SK-N-SH (cell line): ENCODE data around the gene MCC. TPM values are rescaled to one million over a fixed set of nuclear protein-coding genes. Genes with fewer than 3 reads are reported as not detected.
A peak's percentile ranks its signal among the peaks of the same experiment; 100 is the strongest.

ENCODE experiments used
- CTCF ChIA-PET: fragments of 300-600, 350-600 bp; formaldehyde crosslinking; extraction: SDS; loops from one replicate; lab custom pipeline; 2021; lab: Yijun Ruan, JAX
- POLR2A ChIA-PET: fragments of 350-600 bp; sonication (Branson Sonifier 250); formaldehyde crosslinking; extraction: SDS; loops from one replicate; lab custom pipeline; 2020; ENCODE audit warnings: antibody characterized with exemption, inconsistent platforms; lab: Yijun Ruan, JAX
- DNase-seq: peaks from one replicate; pipeline ENCODE4 v3.0.0; 2012
- H2AFZ ChIP-seq: fragments of 200-600 bp; sonication (generic); 2 replicates; pipeline ENCODE4 v1.8.1; 2016; ENCODE audit warnings: antibody characterized with exemption, mild to moderate bottlenecking, low read depth
- H3F3A ChIP-seq: fragments of 200-600 bp; sonication (generic); replicated peaks from 2 replicates; pipeline ENCODE3; 2016; ENCODE audit warnings: antibody characterized with exemption, mild to moderate bottlenecking; ENCODE audit not compliant: insufficient read depth
- H3K27ac ChIP-seq, 2 experiments: fragments of 200-500 bp in 1 of 2; fragments of 200-600 bp in 1 of 2; sonication (Bioruptor generic) in 1 of 2; sonication (generic), shearing (Covaris generic) in 1 of 2; 2 replicates each; pipeline versions ENCODE4 v1.5.1 to v1.6.1; 2014 to 2016; ENCODE audit warnings: low read depth in 2 of 2, inconsistent platforms in 1 of 2, low read length in 1 of 2, mild to moderate bottlenecking in 1 of 2, mixed read lengths in 1 of 2
- H3K27me3 ChIP-seq: fragments of 200-600 bp; sonication (generic), shearing (Covaris generic); 2 replicates; pipeline ENCODE4 v1.6.1; 2016; ENCODE audit warnings: mixed run types; ENCODE audit not compliant: insufficient read depth
- H3K36me3 ChIP-seq, 2 experiments: fragments of 200-500 bp in 1 of 2; fragments of 200-600 bp in 1 of 2; sonication (Bioruptor generic) in 1 of 2; sonication (generic) in 1 of 2; replicated peaks in 1 of 2; 2 replicates each; pipeline versions ENCODE3 to v1.5.1; 2014 to 2016; ENCODE audit warnings: low read length in 1 of 2, mild to moderate bottlenecking in 1 of 2; ENCODE audit not compliant: insufficient read depth in 2 of 2, control insufficient read depth in 1 of 2
- H3K4me1 ChIP-seq, 2 experiments: fragments of 200-500 bp in 1 of 2; fragments of 200-600 bp in 1 of 2; sonication (Bioruptor generic) in 1 of 2; sonication (generic), shearing (Covaris generic) in 1 of 2; 2 replicates each; pipeline versions ENCODE4 v1.5.1 to v1.6.1; 2014 to 2016; ENCODE audit warnings: low read depth in 1 of 2, low read length in 1 of 2, mixed run types in 1 of 2; ENCODE audit not compliant: insufficient read depth in 2 of 2, control insufficient read depth in 1 of 2
- H3K4me2 ChIP-seq: fragments of 200-600 bp; sonication (generic), shearing (Covaris generic); 2 replicates; pipeline ENCODE4 v1.6.1; 2017; ENCODE audit warnings: mixed run types
- H3K4me3 ChIP-seq, 2 experiments: fragments of 200-500 bp in 1 of 2; fragments of 200-600 bp in 1 of 2; sonication (Bioruptor generic) in 1 of 2; sonication (generic), shearing (Covaris generic) in 1 of 2; 2 replicates each; pipeline versions ENCODE4 v1.5.1 to v1.8.1; 2014 to 2016; ENCODE audit warnings: low read depth in 2 of 2, inconsistent platforms in 1 of 2, low read length in 1 of 2, mild to moderate bottlenecking in 1 of 2, mixed read lengths in 1 of 2, moderate library complexity in 1 of 2
- H3K79me2 ChIP-seq: fragments of 200-600 bp; sonication (generic); 2 replicates; pipeline ENCODE4 v1.8.1; 2017; ENCODE audit warnings: mild to moderate bottlenecking; ENCODE audit not compliant: insufficient read depth
- H3K9ac ChIP-seq: fragments of 200-600 bp; sonication (generic); 2 replicates; pipeline ENCODE4 v1.6.1; 2017; ENCODE audit warnings: mixed run types
- H3K9me2 ChIP-seq: fragments of 200-600 bp; sonication (generic); 2 replicates; pipeline ENCODE4 v1.6.1; 2017; ENCODE audit warnings: mixed run types
- H3K9me3 ChIP-seq: fragments of 200-600 bp; sonication (generic); 2 replicates; pipeline ENCODE4 v1.6.1; 2017; ENCODE audit warnings: mixed run types, mild to moderate bottlenecking, moderate library complexity
- H4K20me1 ChIP-seq: fragments of 200-600 bp; sonication (generic); 2 replicates; pipeline ENCODE4 v1.6.1; 2017; ENCODE audit warnings: mild to moderate bottlenecking, mixed run types; ENCODE audit not compliant: insufficient read depth
- ELF1 ChIP-seq: IDR thresholded peaks from 2 replicates; pipeline ENCODE4 v1.4.0; 2012
- EZH2phosphoT487 ChIP-seq: fragments of 200-600 bp; sonication (generic); IDR thresholded peaks from 2 replicates; pipeline ENCODE4 v1.6.1; 2017; ENCODE audit warnings: low read depth, mixed run types, mild to moderate bottlenecking, antibody characterized with exemption, moderate library complexity, borderline replicate concordance
- FOSL2 ChIP-seq: IDR thresholded peaks from 2 replicates; pipeline ENCODE4 v1.4.0; 2012; ENCODE audit warnings: low read depth, mild to moderate bottlenecking, moderate library complexity, borderline replicate concordance
- FOXJ3 ChIP-seq: sonication (generic); formaldehyde crosslinking; IDR thresholded peaks from 2 replicates; pipeline ENCODE4 v1.5.1; 2020; ENCODE audit warnings: mild to moderate bottlenecking, missing genetic modification reagents
- PBX3 ChIP-seq: IDR thresholded peaks from 2 replicates; pipeline ENCODE4; 2012
- RFX5 ChIP-seq: IDR thresholded peaks from 2 replicates; pipeline ENCODE4 v1.6.1; 2012; ENCODE audit warnings: mild to moderate bottlenecking, improper control_type of control experiment, low read length
- RXRA ChIP-seq: IDR thresholded peaks from 2 replicates; pipeline ENCODE4 v1.4.0; 2012; ENCODE audit warnings: low read depth, mild to moderate bottlenecking, borderline replicate concordance
- SIN3A ChIP-seq: IDR thresholded peaks from 2 replicates; pipeline ENCODE4 v1.6.1; 2012; ENCODE audit warnings: low read depth, mild to moderate bottlenecking, low read length, moderate library complexity, borderline replicate concordance
- SMC3 ChIP-seq: IDR thresholded peaks from 2 replicates; pipeline ENCODE4 v1.6.1; 2012; ENCODE audit warnings: low read depth, low read length, improper control_type of control experiment
- USF1 ChIP-seq: IDR thresholded peaks from 2 replicates; pipeline ENCODE4 v1.4.0; 2012; ENCODE audit warnings: low read depth, borderline replicate concordance
- USF2 ChIP-seq: fragments of 150-350 bp; IDR thresholded peaks from 2 replicates; pipeline ENCODE4 v1.6.1; 2017; ENCODE audit warnings: antibody characterized with exemption, low read length, low read depth, borderline replicate concordance
- ZBTB33 ChIP-seq: IDR thresholded peaks from 2 replicates; pipeline ENCODE4 v1.4.0; 2012; ENCODE audit warnings: low read depth, borderline replicate concordance
- WGBS: methylation state at CpG from one replicate; pipeline ENCODE4 v1.1.6; 2017; ENCODE audit warnings: low lambda C conversion rate; 5-methylcytosine and 5-hydroxymethylcytosine counted together
- polyA plus RNA-seq, 3 experiments: library from polyadenylated mRNA; depleted of rRNA; stranded (reverse); fragments of >200 nt; gene quantifications; 2 replicates each; pipeline ENCODE4 v1.2.3, GENCODE V29; 2012
- TF ChIP-seq, protein P1 (sequence below): fragments of 150-350 bp; IDR thresholded peaks from 2 replicates; pipeline ENCODE4 v1.6.1; 2016; ENCODE audit warnings: mild to moderate bottlenecking, low read depth, low read length
- TF ChIP-seq, protein P2 (sequence below): fragments of 200-600 bp; sonication (generic); IDR thresholded peaks from 2 replicates; pipeline ENCODE4 v1.6.1; 2017; ENCODE audit warnings: antibody characterized with exemption, mild to moderate bottlenecking, moderate library complexity

The MCC gene
- polyA plus RNA-seq, 1 of the 3 experiments (the other 2 are of a cell fraction) = 3.6 TPM

DNA sequence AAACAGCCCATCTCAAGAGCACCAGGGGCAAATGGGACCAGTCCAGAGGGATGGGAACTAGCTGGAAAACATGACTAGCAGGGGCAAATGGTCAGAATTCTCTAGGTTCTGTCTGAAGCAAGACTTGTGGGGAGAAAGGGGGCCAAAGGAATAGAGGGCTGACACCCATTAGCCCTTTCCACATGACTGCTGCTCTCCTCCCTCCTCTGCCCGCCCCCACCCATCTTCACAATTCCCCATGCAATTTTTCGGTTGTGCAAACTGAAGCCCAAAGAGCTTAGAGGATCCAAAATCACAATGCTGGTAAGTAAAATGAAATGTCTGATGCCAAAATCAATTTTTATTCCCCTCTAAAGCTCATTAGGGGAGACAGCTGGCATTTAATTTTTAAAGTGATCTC is 304.6 kb downstream of the MCC start:
- H2AFZ ChIP-seq = no peak overlapping the region
- no peaks in the 10 kb centered on the region for H3F3A ChIP-seq
- ChIA-PET POLR2A (no interaction called here), CTCF (interaction anchor here (0.8 to 1.2 kb wide), 5 partner anchors 12 to 196 kb away, joined by 3 to 4 read pairs (median 3); no protein-coding TSS in a partner anchor)
- H3K4me1 ChIP-seq = peaks cover 0 to 49% of the 10 kb centered on the region in 2 experiments; a peak in 2 of 4 replicates
- TF ChIP-seq FOSL2 (no peak), EZH2phosphoT487 (no peak), FOXJ3 (no peak), RFX5 (no peak), ZBTB33 (no peak), SIN3A (no peak), SMC3 (no peak), PBX3 (no peak), USF1 (no peak), RXRA (no peak), USF2 (no peak), ELF1 (no peak)
- TF ChIP-seq, protein P1, sequence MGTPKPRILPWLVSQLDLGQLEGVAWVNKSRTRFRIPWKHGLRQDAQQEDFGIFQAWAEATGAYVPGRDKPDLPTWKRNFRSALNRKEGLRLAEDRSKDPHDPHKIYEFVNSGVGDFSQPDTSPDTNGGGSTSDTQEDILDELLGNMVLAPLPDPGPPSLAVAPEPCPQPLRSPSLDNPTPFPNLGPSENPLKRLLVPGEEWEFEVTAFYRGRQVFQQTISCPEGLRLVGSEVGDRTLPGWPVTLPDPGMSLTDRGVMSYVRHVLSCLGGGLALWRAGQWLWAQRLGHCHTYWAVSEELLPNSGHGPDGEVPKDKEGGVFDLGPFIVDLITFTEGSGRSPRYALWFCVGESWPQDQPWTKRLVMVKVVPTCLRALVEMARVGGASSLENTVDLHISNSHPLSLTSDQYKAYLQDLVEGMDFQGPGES = no peak
- TF ChIP-seq, protein P2, sequence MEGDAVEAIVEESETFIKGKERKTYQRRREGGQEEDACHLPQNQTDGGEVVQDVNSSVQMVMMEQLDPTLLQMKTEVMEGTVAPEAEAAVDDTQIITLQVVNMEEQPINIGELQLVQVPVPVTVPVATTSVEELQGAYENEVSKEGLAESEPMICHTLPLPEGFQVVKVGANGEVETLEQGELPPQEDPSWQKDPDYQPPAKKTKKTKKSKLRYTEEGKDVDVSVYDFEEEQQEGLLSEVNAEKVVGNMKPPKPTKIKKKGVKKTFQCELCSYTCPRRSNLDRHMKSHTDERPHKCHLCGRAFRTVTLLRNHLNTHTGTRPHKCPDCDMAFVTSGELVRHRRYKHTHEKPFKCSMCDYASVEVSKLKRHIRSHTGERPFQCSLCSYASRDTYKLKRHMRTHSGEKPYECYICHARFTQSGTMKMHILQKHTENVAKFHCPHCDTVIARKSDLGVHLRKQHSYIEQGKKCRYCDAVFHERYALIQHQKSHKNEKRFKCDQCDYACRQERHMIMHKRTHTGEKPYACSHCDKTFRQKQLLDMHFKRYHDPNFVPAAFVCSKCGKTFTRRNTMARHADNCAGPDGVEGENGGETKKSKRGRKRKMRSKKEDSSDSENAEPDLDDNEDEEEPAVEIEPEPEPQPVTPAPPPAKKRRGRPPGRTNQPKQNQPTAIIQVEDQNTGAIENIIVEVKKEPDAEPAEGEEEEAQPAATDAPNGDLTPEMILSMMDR = no peak
- no peak overlapping the region for H3K4me3 ChIP-seq
- 24% methylated on average over 2 of the region's 2 CpGs for WGBS
- no peaks in the 10 kb centered on the region for H3K27me3 ChIP-seq
- no peaks in the 10 kb centered on the region for H3K79me2 ChIP-seq
- no peaks in the 10 kb centered on the region for H3K9me2 ChIP-seq
- no peak for DNase-seq
- no peaks in the 10 kb centered on the region for H3K36me3 ChIP-seq
- no peaks in the 10 kb centered on the region for H4K20me1 ChIP-seq
- no peaks in the 10 kb centered on the region for H3K9me3 ChIP-seq
- peak overlapping the region in 1 of 2 experiments; percentile 60; a peak in 1 of 4 replicates for H3K27ac ChIP-seq
- no peak overlapping the region for H3K9ac ChIP-seq
- no peak overlapping the region for H3K4me2 ChIP-seq
